Endothelial cell of umbilical vein (primary cell): ENCODE data around the gene C2CD3.

Source experiments
- CTCF ChIP-seq, 2 donors: IDR thresholded peaks; 1 replicate in 1 of 2; 2 replicates in 1 of 2; pipeline ENCODE4 v1.5.1; 2011; ENCODE audit warnings: low read length in 2 of 2, mild to moderate bottlenecking in 2 of 2, moderate library complexity in 2 of 2, control low read depth in 1 of 2, inconsistent platforms in 1 of 2, low read depth in 1 of 2; ENCODE audit not compliant: insufficient read depth in 1 of 2; ENCODE audit errors: extremely low read depth in 1 of 2
- EZH2 ChIP-seq: IDR thresholded peaks from 2 replicates; pipeline ENCODE4 v1.6.1; 2012; ENCODE audit warnings: borderline replicate concordance, low read depth, mild to moderate bottlenecking, moderate library complexity, low read length, inconsistent platforms; ENCODE audit not compliant: severe bottlenecking
- FOS ChIP-seq: IDR thresholded peaks from 2 replicates; pipeline ENCODE4 v1.6.1; 2011; ENCODE audit warnings: mild to moderate bottlenecking, low read length, moderate library complexity, borderline replicate concordance; ENCODE audit not compliant: insufficient read depth
- JUN ChIP-seq: IDR thresholded peaks from 2 replicates; pipeline ENCODE4 v1.6.1; 2011; ENCODE audit warnings: borderline replicate concordance, low read depth; ENCODE audit not compliant: insufficient read length, insufficient read depth
- POLR2A ChIP-seq: IDR thresholded peaks from 2 replicates; pipeline ENCODE4 v1.6.1; 2012; ENCODE audit warnings: low read depth, mild to moderate bottlenecking, control low read depth, low read length
- POLR2AphosphoS5 ChIP-seq: IDR thresholded peaks from 2 replicates; pipeline ENCODE4 v1.6.1; 2012; ENCODE audit warnings: low read depth, mild to moderate bottlenecking, control low read depth, low read length, moderate library complexity; ENCODE audit not compliant: insufficient read depth

- TF ChIP-seq POLR2A (no peak), POLR2AphosphoS5 (no peak), EZH2 (no peak), CTCF (IDR thresholded peaks at IDR 0.05; ENCODE audit: extremely low read depth in 1 of 2, insufficient read depth in 1 of 2, low read depth in 1 of 2, low read length in 2 of 2) (no peak), JUN (no peak), FOS (no peak)
These were observed 198.0 kb downstream of the C2CD3 start for GRCh38 chr11:73972620-73973449.
